GM19025 (cell line): ENCODE results near the gene CPLX4.

Experiments
- ATAC-seq: cut with Tn5 transposase; IDR thresholded peaks from one replicate; pipeline ENCODE4 v1.9.1; 2021; ENCODE audit warnings: mild to moderate bottlenecking, low read depth, moderate library complexity; ENCODE audit not compliant: unreplicated experiment

Gene CPLX4

DNA sequence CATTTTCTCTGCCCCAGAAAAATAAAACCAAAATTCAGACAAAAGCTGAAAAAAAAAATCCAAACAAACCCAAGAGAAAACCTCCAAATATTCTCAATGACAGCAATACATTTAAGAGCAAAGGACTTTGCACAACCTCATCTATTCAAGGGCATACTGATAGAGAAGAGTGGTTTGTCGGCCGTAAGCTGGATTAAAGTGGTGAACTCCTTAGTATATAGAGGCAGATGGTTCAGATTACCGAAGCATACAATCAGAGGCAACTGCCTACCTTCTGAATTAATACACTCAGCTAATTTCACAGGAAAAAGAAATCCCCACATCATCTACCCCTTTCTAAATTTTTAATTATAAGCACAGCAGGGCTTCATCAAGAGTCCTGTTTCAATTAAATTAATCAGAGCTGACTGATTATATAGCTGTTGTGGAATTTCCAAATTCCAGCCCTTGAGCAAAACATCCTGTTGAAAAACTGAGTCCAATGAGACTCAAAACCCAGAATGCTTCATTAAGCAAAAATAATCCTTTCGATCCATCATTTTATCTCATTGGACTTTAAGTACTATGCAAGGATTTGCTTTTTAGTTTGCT, at the start of gene CPLX4:
TSS of gene CPLX4 (minus strand) at position 190 of the 591 bp plus-strand sequence. CDS start at position 3, 187 bp downstream.
- no peak for ATAC-seq

- ATAC-seq, result no peak
Measured at GRCh38 chr18:59360381-59360780, 41.9 kb upstream of the CPLX4 start.

DNA sequence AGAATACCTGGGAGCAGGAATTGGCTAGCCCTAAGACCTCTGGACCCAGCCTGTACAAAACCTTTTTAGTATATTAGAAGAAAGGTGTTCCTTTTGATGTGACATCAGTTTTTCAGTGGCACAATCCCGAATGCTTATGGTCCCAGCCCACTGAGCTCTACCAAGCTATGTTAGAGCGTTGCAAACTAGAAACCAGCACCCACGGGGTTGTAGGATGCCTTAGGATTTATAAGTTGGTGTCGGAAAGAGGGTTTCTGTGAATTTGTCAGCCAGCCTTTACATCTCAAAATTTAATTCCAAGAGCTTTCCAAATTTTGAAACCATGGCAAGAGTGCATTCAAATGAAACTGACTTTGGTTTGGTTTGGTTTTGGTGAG, 41.1 kb upstream of the CPLX4 start:
- ATAC-seq, result peak; percentile 7

- ATAC-seq, result peak; percentile 96
Measured at GRCh38 chr18:59358712-59359575, 40.5 kb upstream of the CPLX4 start, which contains the start of gene LMAN1. LMAN1 (minus strand) TSS chr18:59359265; CDS start chr18:59359244, 21 bp downstream.

- no peak for ATAC-seq
Measured at GRCh38 chr18:59358414-59358711, 39.9 kb upstream of the CPLX4 start.

GRCh38 chr18:59357928-59358327, 39.5 kb upstream of the CPLX4 start:
- no peak for ATAC-seq

DNA sequence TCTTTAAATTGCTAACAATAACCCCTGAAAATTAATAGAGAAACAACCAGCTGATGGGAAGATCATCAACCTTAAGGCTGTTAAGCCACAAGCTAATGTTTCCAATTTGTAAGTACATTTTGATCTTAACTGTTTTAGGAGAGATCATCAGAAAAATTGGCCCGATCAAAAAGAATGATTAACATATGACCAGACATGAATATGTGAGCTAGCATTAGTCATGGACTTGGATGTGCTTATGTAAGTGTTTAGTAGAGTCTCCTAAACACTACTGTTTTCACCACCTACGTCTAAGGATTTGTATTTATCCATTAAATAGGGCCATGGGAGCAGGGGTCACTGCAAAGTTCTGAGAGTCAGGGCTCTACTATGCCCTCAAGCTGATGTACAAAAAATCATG, 36.3 kb upstream of the CPLX4 start:
- ATAC-seq, result no peak

DNA sequence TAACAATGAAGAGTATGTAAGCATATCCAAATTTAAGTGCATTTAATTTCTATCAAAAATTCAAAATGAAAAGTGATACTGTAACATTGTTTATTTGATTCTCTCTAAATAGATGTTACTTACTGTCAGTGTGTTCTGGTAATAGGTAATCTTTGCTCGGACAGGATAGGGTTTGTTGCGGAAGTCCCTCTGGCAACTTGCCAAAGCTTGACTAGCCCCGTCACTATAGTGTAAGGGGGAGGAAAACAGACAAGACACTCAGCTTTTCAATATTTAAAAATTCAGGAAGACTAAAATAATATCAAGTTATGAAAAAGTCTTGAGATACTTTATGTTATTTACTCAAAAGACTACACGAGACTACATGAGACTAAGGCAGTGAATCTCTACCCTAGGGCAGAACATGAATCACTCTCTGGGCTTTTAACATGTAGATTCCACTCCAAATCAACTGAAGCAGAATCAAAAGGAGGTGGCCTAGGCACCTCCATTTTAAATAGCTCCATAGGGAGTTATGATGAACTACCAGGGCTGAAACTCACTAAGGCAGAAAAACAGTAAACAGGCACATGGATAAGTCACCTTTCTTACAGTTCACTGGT, 34.7 kb upstream of the CPLX4 start:
- no peak for ATAC-seq

DNA sequence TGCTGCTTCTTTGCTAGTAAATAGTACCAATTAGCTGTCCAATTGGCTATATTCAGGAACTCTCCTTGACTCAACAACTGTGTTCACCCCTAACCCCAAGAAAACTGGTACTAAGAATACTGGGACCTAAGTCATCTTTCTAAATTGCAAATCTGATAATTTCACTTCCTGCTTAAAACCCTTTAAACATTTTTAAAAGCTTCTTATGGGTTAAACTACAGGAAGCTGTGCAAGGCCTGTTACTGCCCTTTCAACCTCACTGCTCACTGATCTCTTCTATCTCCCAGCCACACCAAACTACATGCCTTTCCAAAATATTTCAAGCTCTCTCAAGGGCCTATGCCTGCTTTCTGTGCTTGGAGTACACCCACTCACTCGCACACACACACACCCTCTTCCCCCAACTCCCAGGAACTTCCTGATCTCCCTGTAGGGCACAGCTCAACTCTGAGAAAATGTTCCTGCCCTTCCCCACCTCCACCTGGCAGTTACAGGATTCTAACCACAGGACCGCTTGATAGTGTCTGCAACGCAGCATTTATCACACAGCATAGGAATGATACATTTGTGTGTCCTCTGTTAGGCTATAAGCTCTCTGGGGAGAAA, 33.9 kb upstream of the CPLX4 start:
- ATAC-seq, result no peak

- ATAC-seq, result no peak
Measured at GRCh38 chr18:59345556-59345955, 27.1 kb upstream of the CPLX4 start.

- no peak for ATAC-seq
Measured at GRCh38 chr18:59344996-59345395, 26.5 kb upstream of the CPLX4 start.

DNA sequence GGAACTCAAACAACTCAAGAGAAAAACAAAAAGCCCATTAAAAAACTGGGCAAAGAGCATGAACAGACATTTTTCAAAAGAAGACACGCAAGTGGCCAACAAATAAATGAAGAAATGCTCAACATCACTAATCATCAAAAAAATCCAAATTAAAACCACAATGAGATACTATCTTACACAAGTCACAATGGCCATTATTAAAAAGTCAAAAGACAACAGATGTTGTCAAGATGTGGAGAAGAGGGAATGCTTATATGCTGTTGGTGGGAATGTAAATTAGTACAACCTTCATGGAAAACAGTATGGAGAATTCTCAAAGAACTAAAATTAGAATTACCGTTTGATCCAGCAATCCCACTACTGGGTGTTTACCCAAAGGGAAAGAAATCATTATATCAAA, 25.5 kb upstream of the CPLX4 start:
- no peak for ATAC-seq

- no peak for ATAC-seq
Measured at GRCh38 chr18:59340817-59341216, 22.4 kb upstream of the CPLX4 start.

- ATAC-seq, result no peak
Measured at GRCh38 chr18:59340312-59340711, 21.9 kb upstream of the CPLX4 start.

- no peak for ATAC-seq
Measured at GRCh38 chr18:59332986-59333385, 14.5 kb upstream of the CPLX4 start.

DNA sequence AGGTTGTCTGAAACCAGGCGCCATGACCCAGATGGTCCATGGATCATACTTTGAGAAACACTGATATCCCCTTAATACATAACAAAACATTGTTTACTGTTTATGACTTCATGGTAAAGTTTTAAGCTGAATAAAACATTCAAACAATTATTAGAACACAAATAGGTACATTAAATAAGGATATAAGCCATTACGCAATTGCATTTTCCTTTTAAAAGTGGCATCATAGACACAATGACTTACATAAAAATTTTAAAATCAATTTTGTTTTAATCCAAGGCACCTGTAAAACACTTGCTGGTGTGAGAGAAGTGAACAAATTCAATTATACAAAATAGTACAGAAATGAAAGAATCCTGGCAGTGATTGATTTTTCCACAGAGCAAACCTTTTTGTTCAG, 10.2 kb upstream of the CPLX4 start:
- no peak for ATAC-seq

GRCh38 chr18:59325965-59326364, 7.5 kb upstream of the CPLX4 start:
- ATAC-seq, result no peak

DNA sequence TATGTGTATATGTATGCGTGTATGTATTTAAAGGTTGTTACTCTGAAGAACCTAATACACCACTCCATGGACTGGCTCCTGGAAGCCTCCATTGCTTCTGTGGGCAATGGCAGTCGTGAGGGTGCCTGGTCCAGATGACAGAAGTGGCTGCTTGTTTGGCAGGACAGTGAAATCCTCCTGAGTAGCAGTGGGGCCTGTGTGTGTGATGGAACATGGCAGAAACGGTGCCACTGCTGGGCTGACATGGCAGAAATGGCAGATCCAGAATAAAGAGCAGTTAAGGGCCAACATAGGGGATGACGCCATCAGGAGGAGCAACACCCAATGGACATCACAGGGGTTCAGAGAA, 6.1 kb upstream of the CPLX4 start:
- ATAC-seq, result no peak

GRCh38 chr18:59323931-59324622, 5.6 kb upstream of the CPLX4 start:
- no peak for ATAC-seq

DNA sequence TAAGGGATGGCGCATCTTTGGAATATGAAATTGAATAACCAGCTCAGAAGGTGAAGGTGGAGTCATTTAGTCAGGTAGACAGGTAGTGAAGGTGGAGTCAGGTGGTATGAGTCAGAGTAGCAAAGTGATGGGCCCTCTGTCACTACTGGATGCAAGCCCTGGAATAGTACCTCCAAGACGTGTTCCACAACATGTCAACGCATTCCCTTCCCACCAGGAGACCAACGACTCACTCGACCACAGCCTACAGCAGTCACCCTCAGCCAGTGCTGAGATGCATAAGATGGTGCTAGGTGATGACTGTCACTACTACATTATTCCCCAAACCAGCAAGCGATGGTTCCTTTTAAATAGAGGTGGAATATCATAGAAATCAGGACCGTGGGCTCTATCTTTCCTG, 6.8 kb downstream of the CPLX4 start:
- no peak for ATAC-seq

- no peak for ATAC-seq
Measured at GRCh38 chr18:59308938-59309260, 9.6 kb downstream of the CPLX4 start.
